ENCODE results near the gene CDCA3.

GRCh38 chr12:6883252-6883651, 32.2 kb upstream of the CDCA3 start:
- TF ChIP-seq, protein P1, sequence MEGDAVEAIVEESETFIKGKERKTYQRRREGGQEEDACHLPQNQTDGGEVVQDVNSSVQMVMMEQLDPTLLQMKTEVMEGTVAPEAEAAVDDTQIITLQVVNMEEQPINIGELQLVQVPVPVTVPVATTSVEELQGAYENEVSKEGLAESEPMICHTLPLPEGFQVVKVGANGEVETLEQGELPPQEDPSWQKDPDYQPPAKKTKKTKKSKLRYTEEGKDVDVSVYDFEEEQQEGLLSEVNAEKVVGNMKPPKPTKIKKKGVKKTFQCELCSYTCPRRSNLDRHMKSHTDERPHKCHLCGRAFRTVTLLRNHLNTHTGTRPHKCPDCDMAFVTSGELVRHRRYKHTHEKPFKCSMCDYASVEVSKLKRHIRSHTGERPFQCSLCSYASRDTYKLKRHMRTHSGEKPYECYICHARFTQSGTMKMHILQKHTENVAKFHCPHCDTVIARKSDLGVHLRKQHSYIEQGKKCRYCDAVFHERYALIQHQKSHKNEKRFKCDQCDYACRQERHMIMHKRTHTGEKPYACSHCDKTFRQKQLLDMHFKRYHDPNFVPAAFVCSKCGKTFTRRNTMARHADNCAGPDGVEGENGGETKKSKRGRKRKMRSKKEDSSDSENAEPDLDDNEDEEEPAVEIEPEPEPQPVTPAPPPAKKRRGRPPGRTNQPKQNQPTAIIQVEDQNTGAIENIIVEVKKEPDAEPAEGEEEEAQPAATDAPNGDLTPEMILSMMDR (IDR thresholded peaks at IDR 0.05): no peak
- TF ChIP-seq POLR2A (IDR thresholded peaks at IDR 0.05; ENCODE audit: low read depth): no peak
- no peak for TF ChIP-seq EP300 (IDR thresholded peaks at IDR 0.05)
